Fibroblast of skin of back (primary cell): Measurements from ENCODE around the gene MARCHF9.
A peak's percentile ranks its signal among the peaks of the same experiment; 100 is the strongest.

Experiments
- DNase-seq: peaks from one replicate; pipeline ENCODE4 v3.0.0-alpha.2; 2013

The MARCHF9 gene

GRCh38 chr12:57724936-57725740 lies 29.8 kb upstream of the MARCHF9 start:
- DNase-seq = no peak

- no peak for DNase-seq
These were observed 29.1 kb upstream of the MARCHF9 start for GRCh38 chr12:57725851-57726150.

- peak; percentile 87 for DNase-seq
These were observed 28.6 kb upstream of the MARCHF9 start for GRCh38 chr12:57726151-57726883.

- no peak for DNase-seq
These were observed 27.8 kb upstream of the MARCHF9 start for GRCh38 chr12:57726884-57727757.

- DNase-seq = no peak
These were observed 27.0 kb upstream of the MARCHF9 start for GRCh38 chr12:57727758-57728395.

GRCh38 chr12:57729321-57729844 lies 25.5 kb upstream of the MARCHF9 start:
- DNase-seq = no peak

- DNase-seq = no peak
These were observed 24.4 kb upstream of the MARCHF9 start for GRCh38 chr12:57730336-57731067.

GRCh38 chr12:57731411-57732080 lies 23.4 kb upstream of the MARCHF9 start:
- DNase-seq = no peak

- DNase-seq = no peak
These were observed 22.6 kb upstream of the MARCHF9 start for GRCh38 chr12:57732270-57732669.

GRCh38 chr12:57732726-57733593 lies 21.9 kb upstream of the MARCHF9 start:
- no peak for DNase-seq

GRCh38 chr12:57733928-57734327 lies 21.0 kb upstream of the MARCHF9 start:
- no peak for DNase-seq

GRCh38 chr12:57734591-57734990 lies 20.3 kb upstream of the MARCHF9 start:
- peak; percentile 42 for DNase-seq

GRCh38 chr12:57735198-57735855 lies 19.6 kb upstream of the MARCHF9 start:
- DNase-seq = no peak

- DNase-seq = peak; percentile 35
These were observed 18.8 kb upstream of the MARCHF9 start for GRCh38 chr12:57735952-57736740.

- no peak for DNase-seq
These were observed 18.0 kb upstream of the MARCHF9 start for GRCh38 chr12:57736741-57737466.

GRCh38 chr12:57737467-57738460 lies 17.1 kb upstream of the MARCHF9 start:
- DNase-seq = peak; percentile 19
